OCI-LY7 (cell line): ENCODE results near the gene PAQR5.

Experiments used
- EZH2phosphoT487 ChIP-seq: fragments of 200-600 bp; sonication (generic); IDR thresholded peaks from 2 replicates; pipeline ENCODE4 v1.6.1; 2018; ENCODE audit warnings: low read depth, borderline replicate concordance, mild to moderate bottlenecking, mixed run types, antibody characterized with exemption, low read length, moderate library complexity, mixed read lengths
- TF ChIP-seq, protein P1 (sequence below): fragments of 200-600 bp; sonication (generic); conservative IDR thresholded peaks from 2 replicates; pipeline ENCODE4 v1.5.1; 2014; ENCODE audit warnings: mild to moderate bottlenecking, antibody characterized with exemption, low read length, moderate library complexity, mixed read lengths

DNA sequence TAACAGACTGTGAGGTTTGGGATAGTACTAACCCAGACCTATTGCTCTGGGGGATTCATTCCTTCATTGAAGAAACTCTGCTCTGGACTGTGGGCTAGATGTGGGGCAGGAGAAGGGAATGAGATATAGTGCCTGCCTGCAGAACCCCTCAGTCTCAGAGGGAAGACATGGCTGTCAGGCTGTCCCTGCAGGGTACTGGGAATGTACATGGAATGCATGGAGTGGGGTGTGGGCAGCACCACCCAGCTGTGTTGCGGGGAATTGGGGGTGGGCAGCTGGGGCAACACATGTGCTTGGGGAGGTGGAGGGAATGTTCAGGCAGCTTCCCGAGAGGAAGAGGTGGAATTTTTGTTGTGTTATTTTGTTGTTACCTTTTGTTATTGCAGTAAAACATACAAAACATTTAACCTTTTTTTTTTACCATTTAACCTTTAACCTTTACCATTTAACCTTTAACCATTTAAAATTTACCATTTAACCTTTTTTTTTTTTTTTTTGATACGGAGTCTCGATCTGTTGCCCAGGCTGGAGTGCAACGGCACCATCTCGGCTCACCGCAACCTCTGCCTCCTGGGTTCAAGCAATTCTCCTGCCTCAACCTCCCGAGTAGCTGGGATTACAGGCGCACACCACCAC, 7.3 kb downstream of the PAQR5 start:
- TF ChIP-seq, protein P1, sequence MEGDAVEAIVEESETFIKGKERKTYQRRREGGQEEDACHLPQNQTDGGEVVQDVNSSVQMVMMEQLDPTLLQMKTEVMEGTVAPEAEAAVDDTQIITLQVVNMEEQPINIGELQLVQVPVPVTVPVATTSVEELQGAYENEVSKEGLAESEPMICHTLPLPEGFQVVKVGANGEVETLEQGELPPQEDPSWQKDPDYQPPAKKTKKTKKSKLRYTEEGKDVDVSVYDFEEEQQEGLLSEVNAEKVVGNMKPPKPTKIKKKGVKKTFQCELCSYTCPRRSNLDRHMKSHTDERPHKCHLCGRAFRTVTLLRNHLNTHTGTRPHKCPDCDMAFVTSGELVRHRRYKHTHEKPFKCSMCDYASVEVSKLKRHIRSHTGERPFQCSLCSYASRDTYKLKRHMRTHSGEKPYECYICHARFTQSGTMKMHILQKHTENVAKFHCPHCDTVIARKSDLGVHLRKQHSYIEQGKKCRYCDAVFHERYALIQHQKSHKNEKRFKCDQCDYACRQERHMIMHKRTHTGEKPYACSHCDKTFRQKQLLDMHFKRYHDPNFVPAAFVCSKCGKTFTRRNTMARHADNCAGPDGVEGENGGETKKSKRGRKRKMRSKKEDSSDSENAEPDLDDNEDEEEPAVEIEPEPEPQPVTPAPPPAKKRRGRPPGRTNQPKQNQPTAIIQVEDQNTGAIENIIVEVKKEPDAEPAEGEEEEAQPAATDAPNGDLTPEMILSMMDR = no peak
- TF ChIP-seq EZH2phosphoT487 = no peak
